ENCODE data around the gene KRT76.

The KRT76 gene

GRCh38 chr12:52778833-52779232 is 1.7 kb upstream of the KRT76 start:
- no peaks in the 10 kb centered on the region for H3K9me3 Mint-ChIP-seq
- H3K27ac Mint-ChIP-seq (ENCODE audit: low read depth), result no peak overlapping the region
- no peak overlapping the region for H3K4me3 Mint-ChIP-seq
- peaks cover 3% of the 10 kb centered on the region for H3K36me3 Mint-ChIP-seq (ENCODE audit: insufficient read depth)
- DNase-seq (ENCODE audit: low spot score in 2 of 2), result no peak
- no peak for ATAC-seq (replicated peaks; ENCODE audit: extremely low read depth, poor library complexity, severe bottlenecking)
- H3K4me1 Mint-ChIP-seq, result no peaks in the 10 kb centered on the region
- peaks cover 42% of the 10 kb centered on the region for H3K27me3 Mint-ChIP-seq

GRCh38 chr12:52777566-52777965 is 421 bp upstream of the KRT76 start:
- Mint-ChIP-seq H3K4me1 (no peaks in the 10 kb centered on the region), H3K27ac (ENCODE audit: low read depth) (no peak overlapping the region), H3K4me3 (no peak overlapping the region), H3K27me3 (peaks cover 33% of the 10 kb centered on the region), H3K36me3 (ENCODE audit: insufficient read depth) (peaks cover 3% of the 10 kb centered on the region), H3K9me3 (no peaks in the 10 kb centered on the region)
- DNase-seq (ENCODE audit: low spot score in 2 of 2) (no peak), ATAC-seq (replicated peaks; ENCODE audit: extremely low read depth, poor library complexity, severe bottlenecking) (no peak)

- Mint-ChIP-seq H3K9me3 (no peaks in the 10 kb centered on the region), H3K4me3 (no peak overlapping the region), H3K4me1 (no peaks in the 10 kb centered on the region), H3K27ac (ENCODE audit: low read depth) (no peak overlapping the region), H3K27me3 (peaks cover 35% of the 10 kb centered on the region), H3K36me3 (ENCODE audit: insufficient read depth) (peaks cover 3% of the 10 kb centered on the region)
- DNase-seq (ENCODE audit: low spot score in 2 of 2) (no peak), ATAC-seq (replicated peaks; ENCODE audit: extremely low read depth, poor library complexity, severe bottlenecking) (no peak)
Observed at GRCh38 chr12:52776435-52776834, 710 bp downstream of the KRT76 start.

GRCh38 chr12:52774629-52775250 is 2.4 kb downstream of the KRT76 start:
- H3K27ac Mint-ChIP-seq (ENCODE audit: low read depth), result no peak overlapping the region
- no peaks in the 10 kb centered on the region for H3K9me3 Mint-ChIP-seq

GRCh38 chr12:52772772-52773171 is 4.4 kb downstream of the KRT76 start:
- H3K27ac Mint-ChIP-seq (ENCODE audit: low read depth), result no peak overlapping the region
- peaks cover 3% of the 10 kb centered on the region for H3K36me3 Mint-ChIP-seq (ENCODE audit: insufficient read depth)
- no peak overlapping the region for H3K4me3 Mint-ChIP-seq
- peaks cover 38% of the 10 kb centered on the region for H3K27me3 Mint-ChIP-seq
- H3K4me1 Mint-ChIP-seq, result no peaks in the 10 kb centered on the region
- DNase-seq (ENCODE audit: low spot score in 2 of 2), result no peak
- no peaks in the 10 kb centered on the region for H3K9me3 Mint-ChIP-seq
- no peak for ATAC-seq (replicated peaks; ENCODE audit: extremely low read depth, poor library complexity, severe bottlenecking)

More at GRCh38 chr12:52774629-52775250, 2.4 kb downstream of the KRT76 start:
- ATAC-seq (replicated peaks; ENCODE audit: extremely low read depth, poor library complexity, severe bottlenecking) (no peak), DNase-seq (ENCODE audit: low spot score in 2 of 2) (no peak)
- Mint-ChIP-seq H3K4me1 (no peaks in the 10 kb centered on the region), H3K4me3 (no peak overlapping the region), H3K36me3 (ENCODE audit: insufficient read depth) (peaks cover 3% of the 10 kb centered on the region), H3K27me3 (peaks cover 44% of the 10 kb centered on the region)

GRCh38 chr12:52772188-52772587 is 5.0 kb downstream of the KRT76 start:
- H3K27ac Mint-ChIP-seq (ENCODE audit: low read depth), result no peak overlapping the region
- no peak for ATAC-seq (replicated peaks; ENCODE audit: extremely low read depth, poor library complexity, severe bottlenecking)
- H3K9me3 Mint-ChIP-seq, result no peaks in the 10 kb centered on the region
- H3K36me3 Mint-ChIP-seq (ENCODE audit: insufficient read depth), result peaks cover 3% of the 10 kb centered on the region
- no peak for DNase-seq (ENCODE audit: low spot score in 2 of 2)
- no peaks in the 10 kb centered on the region for H3K4me1 Mint-ChIP-seq
- H3K27me3 Mint-ChIP-seq, result peaks cover 36% of the 10 kb centered on the region
- H3K4me3 Mint-ChIP-seq, result no peak overlapping the region

- no peak overlapping the region for H3K4me3 Mint-ChIP-seq
- H3K27ac Mint-ChIP-seq (ENCODE audit: low read depth), result no peak overlapping the region
- DNase-seq (ENCODE audit: low spot score in 2 of 2), result no peak
- H3K4me1 Mint-ChIP-seq, result no peaks in the 10 kb centered on the region
- H3K9me3 Mint-ChIP-seq, result no peaks in the 10 kb centered on the region
- no peaks in the 10 kb centered on the region for H3K36me3 Mint-ChIP-seq (ENCODE audit: insufficient read depth)
- no peak for ATAC-seq (replicated peaks; ENCODE audit: extremely low read depth, poor library complexity, severe bottlenecking)
- H3K27me3 Mint-ChIP-seq, result peaks cover 33% of the 10 kb centered on the region
Observed at GRCh38 chr12:52771505-52771904, 5.6 kb downstream of the KRT76 start.

- Mint-ChIP-seq H3K27ac (ENCODE audit: low read depth) (no peak overlapping the region), H3K4me1 (no peaks in the 10 kb centered on the region), H3K36me3 (ENCODE audit: insufficient read depth) (no peaks in the 10 kb centered on the region), H3K27me3 (peaks cover 35% of the 10 kb centered on the region), H3K9me3 (no peaks in the 10 kb centered on the region), H3K4me3 (no peak overlapping the region)
- ATAC-seq (replicated peaks; ENCODE audit: extremely low read depth, poor library complexity, severe bottlenecking) (no peak), DNase-seq (ENCODE audit: low spot score in 2 of 2) (no peak)
Observed at GRCh38 chr12:52771088-52771487, 6.1 kb downstream of the KRT76 start.

GRCh38 chr12:52769946-52770345 is 7.2 kb downstream of the KRT76 start:
- no peak overlapping the region for H3K4me3 Mint-ChIP-seq
- no peak for ATAC-seq (replicated peaks; ENCODE audit: extremely low read depth, poor library complexity, severe bottlenecking)
- no peaks in the 10 kb centered on the region for H3K4me1 Mint-ChIP-seq
- peaks cover 1% of the 10 kb centered on the region for H3K36me3 Mint-ChIP-seq (ENCODE audit: insufficient read depth)
- no peak overlapping the region for H3K27ac Mint-ChIP-seq (ENCODE audit: low read depth)
- H3K9me3 Mint-ChIP-seq, result no peaks in the 10 kb centered on the region
- no peak for DNase-seq (ENCODE audit: low spot score in 2 of 2)
- peaks cover 35% of the 10 kb centered on the region for H3K27me3 Mint-ChIP-seq

- Mint-ChIP-seq H3K4me3 (no peak overlapping the region), H3K36me3 (ENCODE audit: insufficient read depth) (peaks cover 1% of the 10 kb centered on the region), H3K27me3 (peaks cover 35% of the 10 kb centered on the region), H3K9me3 (no peaks in the 10 kb centered on the region), H3K27ac (ENCODE audit: low read depth) (no peak overlapping the region), H3K4me1 (no peaks in the 10 kb centered on the region)
- DNase-seq (ENCODE audit: low spot score in 2 of 2) (no peak), ATAC-seq (replicated peaks; ENCODE audit: extremely low read depth, poor library complexity, severe bottlenecking) (no peak)
Observed at GRCh38 chr12:52769354-52769753, 7.8 kb downstream of the KRT76 start.

- DNase-seq (ENCODE audit: low spot score in 2 of 2) (no peak), ATAC-seq (replicated peaks; ENCODE audit: extremely low read depth, poor library complexity, severe bottlenecking) (no peak)
- Mint-ChIP-seq H3K9me3 (no peaks in the 10 kb centered on the region), H3K4me1 (no peaks in the 10 kb centered on the region), H3K27ac (ENCODE audit: low read depth) (no peak overlapping the region), H3K4me3 (no peak overlapping the region), H3K27me3 (peaks cover 35% of the 10 kb centered on the region), H3K36me3 (ENCODE audit: insufficient read depth) (peaks cover 1% of the 10 kb centered on the region)
Observed at GRCh38 chr12:52768479-52769200, 8.5 kb downstream of the KRT76 start.

GRCh38 chr12:52767427-52767826 is 9.7 kb downstream of the KRT76 start:
- Mint-ChIP-seq H3K27me3 (peaks cover 35% of the 10 kb centered on the region), H3K4me1 (no peaks in the 10 kb centered on the region), H3K4me3 (no peak overlapping the region), H3K9me3 (no peaks in the 10 kb centered on the region), H3K36me3 (ENCODE audit: insufficient read depth) (peaks cover 4% of the 10 kb centered on the region), H3K27ac (ENCODE audit: low read depth) (no peak overlapping the region)
- no peak for DNase-seq (ENCODE audit: low spot score in 2 of 2)
- ATAC-seq (replicated peaks; ENCODE audit: extremely low read depth, poor library complexity, severe bottlenecking), result no peak

GRCh38 chr12:52767020-52767379 is 10.1 kb downstream of the KRT76 start:
- Mint-ChIP-seq H3K27ac (ENCODE audit: low read depth) (no peak overlapping the region), H3K36me3 (ENCODE audit: insufficient read depth) (peaks cover 4% of the 10 kb centered on the region), H3K4me1 (no peaks in the 10 kb centered on the region), H3K9me3 (no peaks in the 10 kb centered on the region), H3K27me3 (peaks cover 35% of the 10 kb centered on the region), H3K4me3 (no peak overlapping the region)
- DNase-seq (ENCODE audit: low spot score in 2 of 2) (no peak), ATAC-seq (replicated peaks; ENCODE audit: extremely low read depth, poor library complexity, severe bottlenecking) (no peak)
